WTC11 (cell line): ENCODE measurements around the gene NTN5. TPM values are rescaled to one million over a fixed set of nuclear protein-coding genes. Genes with fewer than 3 reads are reported as not detected.

Experiments used
- AR ChIP-seq: fragments of 250-450 bp; sonication (Bioruptor Pico); IDR thresholded peaks from 2 replicates; pipeline ENCODE4 v1.9.0; 2021; ENCODE audit warnings: mild to moderate bottlenecking
- ATF1 ChIP-seq: sonication (generic); formaldehyde crosslinking; IDR thresholded peaks from 2 replicates; pipeline ENCODE4 v1.8.1; 2023; ENCODE audit warnings: mild to moderate bottlenecking, moderate library complexity, missing genetic modification reagents
- CDX4 ChIP-seq: fragments of 250-450 bp; sonication (Bioruptor Pico); IDR thresholded peaks from 2 replicates; pipeline ENCODE4 v1.9.0; 2021; ENCODE audit warnings: moderate library complexity, mild to moderate bottlenecking, inconsistent platforms, borderline replicate concordance
- CREB1 ChIP-seq: sonication (generic); formaldehyde crosslinking; IDR thresholded peaks from 2 replicates; pipeline ENCODE4 v1.8.0; 2023; ENCODE audit warnings: mild to moderate bottlenecking, missing genetic modification reagents
- FOXK1 ChIP-seq: sonication (generic); formaldehyde crosslinking; IDR thresholded peaks from 2 replicates; pipeline ENCODE4 v1.8.0; 2022; ENCODE audit warnings: mild to moderate bottlenecking, moderate library complexity, missing genetic modification reagents
- IRF2 ChIP-seq: sonication (generic); formaldehyde crosslinking; IDR thresholded peaks from 2 replicates; pipeline ENCODE4 v1.8.0; 2022; ENCODE audit warnings: low read depth, missing genetic modification reagents, borderline replicate concordance
- KAT7 ChIP-seq: sonication (generic); formaldehyde crosslinking; IDR thresholded peaks from 2 replicates; pipeline ENCODE4 v1.8.1; 2023; ENCODE audit warnings: missing genetic modification reagents, mild to moderate bottlenecking, borderline replicate concordance
- MXD4 ChIP-seq: fragments of 250-450 bp; sonication (Bioruptor Pico); IDR thresholded peaks from 2 replicates; pipeline ENCODE4 v1.8.0; 2021; ENCODE audit warnings: mild to moderate bottlenecking, moderate library complexity, borderline replicate concordance
- NFATC4 ChIP-seq: fragments of 250-450 bp; sonication (Bioruptor Pico); IDR thresholded peaks from 2 replicates; pipeline ENCODE4 v1.9.0; 2021; ENCODE audit warnings: mild to moderate bottlenecking
- NFE2L1 ChIP-seq: sonication (generic); formaldehyde crosslinking; IDR thresholded peaks from 2 replicates; pipeline ENCODE4 v1.8.1; 2023; ENCODE audit warnings: missing genetic modification reagents
- NR1H2 ChIP-seq: sonication (generic); formaldehyde crosslinking; IDR thresholded peaks from 2 replicates; pipeline ENCODE4 v1.9.0; 2021; ENCODE audit warnings: mild to moderate bottlenecking, moderate library complexity, missing genetic modification reagents
- NR2C2 ChIP-seq: sonication (generic); formaldehyde crosslinking; IDR thresholded peaks from 2 replicates; pipeline ENCODE4 v1.8.0; 2022; ENCODE audit warnings: mild to moderate bottlenecking, missing genetic modification reagents
- PREB ChIP-seq: sonication (generic); formaldehyde crosslinking; IDR thresholded peaks from 2 replicates; pipeline ENCODE4 v1.8.1; 2022; ENCODE audit warnings: mild to moderate bottlenecking, missing genetic modification reagents, moderate library complexity, borderline replicate concordance
- SMAD3 ChIP-seq: sonication (generic); formaldehyde crosslinking; IDR thresholded peaks from 2 replicates; pipeline ENCODE4 v1.8.0; 2022; ENCODE audit warnings: missing genetic modification reagents, mild to moderate bottlenecking, borderline replicate concordance
- SMAD4 ChIP-seq: sonication (generic); formaldehyde crosslinking; IDR thresholded peaks from 2 replicates; pipeline ENCODE4 v1.8.0; 2022; ENCODE audit warnings: mild to moderate bottlenecking, missing genetic modification reagents
- TEAD4 ChIP-seq: sonication (generic); formaldehyde crosslinking; IDR thresholded peaks from 2 replicates; pipeline ENCODE4 v1.8.0; 2022; ENCODE audit warnings: mild to moderate bottlenecking, missing genetic modification reagents
- ZNF121 ChIP-seq: sonication (generic); formaldehyde crosslinking; IDR thresholded peaks from 2 replicates; pipeline ENCODE4 v1.8.0; 2023; ENCODE audit warnings: missing genetic modification reagents
- ZNF138 ChIP-seq: sonication (generic); formaldehyde crosslinking; conservative IDR thresholded peaks from 2 replicates; pipeline ENCODE4 v1.8.1; 2022; ENCODE audit warnings: mild to moderate bottlenecking, moderate library complexity, missing genetic modification reagents
- ZNF232 ChIP-seq: sonication (generic); formaldehyde crosslinking; IDR thresholded peaks from 2 replicates; pipeline ENCODE4 v1.8.0; 2022; ENCODE audit warnings: mild to moderate bottlenecking, missing genetic modification reagents
- ZNF317 ChIP-seq: sonication (generic); formaldehyde crosslinking; IDR thresholded peaks from 2 replicates; pipeline ENCODE4 v1.8.1; 2023; ENCODE audit warnings: low read depth, mild to moderate bottlenecking, moderate library complexity, missing genetic modification reagents, borderline replicate concordance
- ZNF396 ChIP-seq: fragments of 250-450 bp; sonication (Bioruptor Pico); IDR thresholded peaks from 2 replicates; pipeline ENCODE4 v1.8.0; 2021; ENCODE audit warnings: mild to moderate bottlenecking, moderate library complexity, borderline replicate concordance
- ZNF671 ChIP-seq: fragments of 250-450 bp; sonication (Bioruptor Pico); IDR thresholded peaks from 2 replicates; pipeline ENCODE4 v1.8.0; 2021; ENCODE audit warnings: mild to moderate bottlenecking
- total RNA-seq: library from RNA; stranded (reverse); gene quantifications from 3 replicates; pipeline ENCODE4 v1.2.3, GENCODE V29; 2021
- TF ChIP-seq, protein P1 (sequence below): sonication (generic); formaldehyde crosslinking; IDR thresholded peaks from 2 replicates; pipeline ENCODE4 v1.8.1; 2023; ENCODE audit warnings: mild to moderate bottlenecking, missing genetic modification reagents
- TF ChIP-seq, protein P2 (sequence below): sonication (generic); formaldehyde crosslinking; IDR thresholded peaks from 2 replicates; pipeline ENCODE4 v1.8.1; 2022; ENCODE audit warnings: mild to moderate bottlenecking, moderate library complexity, missing genetic modification reagents
- TF ChIP-seq, protein P3 (sequence below): sonication (generic); formaldehyde crosslinking; IDR thresholded peaks from 2 replicates; pipeline ENCODE4 v1.8.1; 2023; ENCODE audit warnings: mild to moderate bottlenecking, missing genetic modification reagents, borderline replicate concordance
- TF ChIP-seq, protein P4 (sequence below): sonication (generic); formaldehyde crosslinking; IDR thresholded peaks from 2 replicates; pipeline ENCODE4 v1.8.0; 2022; ENCODE audit warnings: mild to moderate bottlenecking, missing genetic modification reagents

The NTN5 gene
- total RNA-seq, 1 experiment from 2014 or later: 0.28 TPM

DNA sequence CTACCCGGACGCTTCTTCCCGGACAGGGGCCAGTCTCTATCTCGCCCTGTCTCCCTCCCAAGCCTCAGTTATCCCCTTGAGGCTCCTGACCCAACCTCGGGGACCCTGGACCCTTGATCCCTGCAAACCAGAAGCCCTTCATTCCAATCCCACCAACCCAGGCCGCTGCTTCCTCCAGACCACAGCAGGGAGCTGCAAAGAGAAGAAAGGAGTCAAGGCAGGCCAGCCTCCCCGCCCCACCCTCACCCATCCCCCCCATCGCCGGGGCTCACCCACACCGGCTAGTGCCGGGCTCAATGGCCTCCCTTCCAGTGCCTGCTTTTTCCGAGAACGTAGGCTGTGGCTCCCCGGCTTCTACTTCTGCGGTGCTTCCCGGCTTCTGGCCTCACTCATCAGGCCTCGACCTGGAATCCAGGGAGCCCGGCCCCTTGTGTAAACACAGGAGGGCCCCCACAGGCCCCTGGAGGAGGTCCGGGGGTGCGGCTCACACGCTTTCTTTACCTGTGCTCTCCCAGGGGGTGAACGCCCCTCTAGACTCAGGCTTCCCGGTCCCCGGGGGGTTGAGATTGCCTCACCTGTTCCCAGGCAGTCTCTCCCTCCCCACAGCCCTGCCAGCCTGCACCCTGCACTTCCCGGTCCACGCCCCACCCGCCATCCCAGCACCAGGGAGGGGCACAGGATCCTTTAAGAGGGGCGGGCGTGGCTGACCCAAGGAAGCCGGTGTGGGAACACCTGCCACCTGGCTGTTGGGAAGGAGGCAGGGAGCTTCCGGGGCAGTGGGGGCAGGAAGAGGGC lies 58.2 kb downstream of the NTN5 start, which contains the start of gene FAM83E (continued):
- TF ChIP-seq, protein P1, sequence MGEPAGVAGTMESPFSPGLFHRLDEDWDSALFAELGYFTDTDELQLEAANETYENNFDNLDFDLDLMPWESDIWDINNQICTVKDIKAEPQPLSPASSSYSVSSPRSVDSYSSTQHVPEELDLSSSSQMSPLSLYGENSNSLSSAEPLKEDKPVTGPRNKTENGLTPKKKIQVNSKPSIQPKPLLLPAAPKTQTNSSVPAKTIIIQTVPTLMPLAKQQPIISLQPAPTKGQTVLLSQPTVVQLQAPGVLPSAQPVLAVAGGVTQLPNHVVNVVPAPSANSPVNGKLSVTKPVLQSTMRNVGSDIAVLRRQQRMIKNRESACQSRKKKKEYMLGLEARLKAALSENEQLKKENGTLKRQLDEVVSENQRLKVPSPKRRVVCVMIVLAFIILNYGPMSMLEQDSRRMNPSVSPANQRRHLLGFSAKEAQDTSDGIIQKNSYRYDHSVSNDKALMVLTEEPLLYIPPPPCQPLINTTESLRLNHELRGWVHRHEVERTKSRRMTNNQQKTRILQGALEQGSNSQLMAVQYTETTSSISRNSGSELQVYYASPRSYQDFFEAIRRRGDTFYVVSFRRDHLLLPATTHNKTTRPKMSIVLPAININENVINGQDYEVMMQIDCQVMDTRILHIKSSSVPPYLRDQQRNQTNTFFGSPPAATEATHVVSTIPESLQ (CRISPR knock-in tag): no peak
- TF ChIP-seq SMAD3 (CRISPR knock-in tag): no peak
- no peak for TF ChIP-seq ZNF317 (CRISPR knock-in tag)
- peak; percentile 98 for TF ChIP-seq ZNF671 (CRISPR knock-in tag)
- TF ChIP-seq KAT7 (CRISPR knock-in tag): no peak
- 0 out of 2 replicates have a peak, but pooled peaks have one; percentile 43 for TF ChIP-seq ZNF138
- no peak for TF ChIP-seq ZNF396
- TF ChIP-seq FOXK1: no peak
- TF ChIP-seq NR1H2: no peak
- no peak for TF ChIP-seq CDX4 (CRISPR knock-in tag)
- TF ChIP-seq, protein P2, sequence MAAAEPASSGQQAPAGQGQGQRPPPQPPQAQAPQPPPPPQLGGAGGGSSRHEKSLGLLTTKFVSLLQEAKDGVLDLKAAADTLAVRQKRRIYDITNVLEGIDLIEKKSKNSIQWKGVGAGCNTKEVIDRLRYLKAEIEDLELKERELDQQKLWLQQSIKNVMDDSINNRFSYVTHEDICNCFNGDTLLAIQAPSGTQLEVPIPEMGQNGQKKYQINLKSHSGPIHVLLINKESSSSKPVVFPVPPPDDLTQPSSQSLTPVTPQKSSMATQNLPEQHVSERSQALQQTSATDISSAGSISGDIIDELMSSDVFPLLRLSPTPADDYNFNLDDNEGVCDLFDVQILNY (CRISPR knock-in tag): no peak
- TF ChIP-seq PREB: no peak
- no peak for TF ChIP-seq IRF2 (CRISPR knock-in tag)
- TF ChIP-seq NFE2L1 (CRISPR knock-in tag): no peak
- TF ChIP-seq AR (CRISPR knock-in tag): peak; percentile 99
- TF ChIP-seq TEAD4 (CRISPR knock-in tag): no peak
- no peak for TF ChIP-seq ZNF232 (CRISPR knock-in tag)
- TF ChIP-seq ATF1 (CRISPR knock-in tag): peak; percentile 81; the same call in 1 of the 2 replicates
- TF ChIP-seq, protein P3, sequence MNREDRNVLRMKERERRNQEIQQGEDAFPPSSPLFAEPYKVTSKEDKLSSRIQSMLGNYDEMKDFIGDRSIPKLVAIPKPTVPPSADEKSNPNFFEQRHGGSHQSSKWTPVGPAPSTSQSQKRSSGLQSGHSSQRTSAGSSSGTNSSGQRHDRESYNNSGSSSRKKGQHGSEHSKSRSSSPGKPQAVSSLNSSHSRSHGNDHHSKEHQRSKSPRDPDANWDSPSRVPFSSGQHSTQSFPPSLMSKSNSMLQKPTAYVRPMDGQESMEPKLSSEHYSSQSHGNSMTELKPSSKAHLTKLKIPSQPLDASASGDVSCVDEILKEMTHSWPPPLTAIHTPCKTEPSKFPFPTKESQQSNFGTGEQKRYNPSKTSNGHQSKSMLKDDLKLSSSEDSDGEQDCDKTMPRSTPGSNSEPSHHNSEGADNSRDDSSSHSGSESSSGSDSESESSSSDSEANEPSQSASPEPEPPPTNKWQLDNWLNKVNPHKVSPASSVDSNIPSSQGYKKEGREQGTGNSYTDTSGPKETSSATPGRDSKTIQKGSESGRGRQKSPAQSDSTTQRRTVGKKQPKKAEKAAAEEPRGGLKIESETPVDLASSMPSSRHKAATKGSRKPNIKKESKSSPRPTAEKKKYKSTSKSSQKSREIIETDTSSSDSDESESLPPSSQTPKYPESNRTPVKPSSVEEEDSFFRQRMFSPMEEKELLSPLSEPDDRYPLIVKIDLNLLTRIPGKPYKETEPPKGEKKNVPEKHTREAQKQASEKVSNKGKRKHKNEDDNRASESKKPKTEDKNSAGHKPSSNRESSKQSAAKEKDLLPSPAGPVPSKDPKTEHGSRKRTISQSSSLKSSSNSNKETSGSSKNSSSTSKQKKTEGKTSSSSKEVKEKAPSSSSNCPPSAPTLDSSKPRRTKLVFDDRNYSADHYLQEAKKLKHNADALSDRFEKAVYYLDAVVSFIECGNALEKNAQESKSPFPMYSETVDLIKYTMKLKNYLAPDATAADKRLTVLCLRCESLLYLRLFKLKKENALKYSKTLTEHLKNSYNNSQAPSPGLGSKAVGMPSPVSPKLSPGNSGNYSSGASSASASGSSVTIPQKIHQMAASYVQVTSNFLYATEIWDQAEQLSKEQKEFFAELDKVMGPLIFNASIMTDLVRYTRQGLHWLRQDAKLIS: peak; percentile 59; the same call in 1 of the 2 replicates
- no peak for TF ChIP-seq SMAD4 (CRISPR knock-in tag)
- TF ChIP-seq NFATC4 (CRISPR knock-in tag): peak; percentile 98
- TF ChIP-seq NR2C2 (CRISPR knock-in tag): no peak
- no peak for TF ChIP-seq ZNF121 (CRISPR knock-in tag)
- TF ChIP-seq MXD4: no peak
- 0 out of 2 replicates have a peak, but pooled peaks have one; percentile 35 for TF ChIP-seq CREB1 (CRISPR knock-in tag)
- TF ChIP-seq, protein P4, sequence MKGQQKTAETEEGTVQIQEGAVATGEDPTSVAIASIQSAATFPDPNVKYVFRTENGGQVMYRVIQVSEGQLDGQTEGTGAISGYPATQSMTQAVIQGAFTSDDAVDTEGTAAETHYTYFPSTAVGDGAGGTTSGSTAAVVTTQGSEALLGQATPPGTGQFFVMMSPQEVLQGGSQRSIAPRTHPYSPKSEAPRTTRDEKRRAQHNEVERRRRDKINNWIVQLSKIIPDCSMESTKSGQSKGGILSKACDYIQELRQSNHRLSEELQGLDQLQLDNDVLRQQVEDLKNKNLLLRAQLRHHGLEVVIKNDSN (CRISPR knock-in tag): no peak
